Measurements from ENCODE around the gene MIEF1.

The MIEF1 gene

GRCh38 chr22:39565414-39565944, 63.4 kb downstream of the MIEF1 start:
- TF ChIP-seq SPI1 (IDR thresholded peaks at IDR 0.05; ENCODE audit: borderline replicate concordance, low read depth) (no peak), REST (IDR thresholded peaks at IDR 0.05; ENCODE audit: insufficient replicate concordance, low read depth) (no peak), POLR2AphosphoS5 (IDR thresholded peaks at IDR 0.05; ENCODE audit: low read depth) (no peak), CTCF (IDR thresholded peaks at IDR 0.05; ENCODE audit: insufficient read depth, low read length) (no peak), GABPA (IDR thresholded peaks at IDR 0.05; ENCODE audit: low read depth) (no peak)
- DNase-seq (ENCODE audit: low read depth in 1 of 2, low spot score in 1 of 2): no peak
- Histone ChIP-seq H3K27me3 (ENCODE audit: insufficient read depth, poor library complexity, severe bottlenecking) (peaks cover 6% of the 10 kb centered on the region), H3K4me3 (replicated peaks; ENCODE audit: insufficient read depth, low read length) (no peak overlapping the region), H3K27ac (replicated peaks) (no peak overlapping the region)

GRCh38 chr22:39567135-39567946, 65.3 kb downstream of the MIEF1 start:
- no peak for DNase-seq (ENCODE audit: low read depth in 1 of 2, low spot score in 1 of 2)
- H3K4me3 ChIP-seq (replicated peaks; ENCODE audit: insufficient read depth, low read length): no peak overlapping the region
- H3K27me3 ChIP-seq (ENCODE audit: insufficient read depth, poor library complexity, severe bottlenecking): peaks cover 6% of the 10 kb centered on the region
- no peak overlapping the region for H3K27ac ChIP-seq (replicated peaks)
- TF ChIP-seq POLR2AphosphoS5 (IDR thresholded peaks at IDR 0.05; ENCODE audit: low read depth): no peak
- TF ChIP-seq GABPA (IDR thresholded peaks at IDR 0.05; ENCODE audit: low read depth): no peak
- no peak for TF ChIP-seq SPI1 (IDR thresholded peaks at IDR 0.05; ENCODE audit: borderline replicate concordance, low read depth)
- no peak for TF ChIP-seq REST (IDR thresholded peaks at IDR 0.05; ENCODE audit: insufficient replicate concordance, low read depth)
- TF ChIP-seq CTCF (IDR thresholded peaks at IDR 0.05; ENCODE audit: insufficient read depth, low read length): no peak

Measured in HL-60 (cell line).